ENCODE measurements around the gene TXNIP. TPM values are rescaled to one million over a fixed set of nuclear protein-coding genes. Genes with fewer than 3 reads are reported as not detected.

Gene TXNIP
- total and polyA plus RNA-seq, 2 donors from 2014 or later: 356 to 1,197 TPM

GRCh38 chr1:145962157-145963102 is 33.9 kb downstream of the TXNIP start:
- H3K27ac ChIP-seq (ENCODE audit: low read depth in 2 of 2, low read length in 2 of 2): peak overlapping the region in 1 of 2 donors; percentile 61
- H3K4me1 ChIP-seq (ENCODE audit: control insufficient read depth in 2 of 3, insufficient read depth in 2 of 3, low read depth in 1 of 3, low read length in 3 of 3): peaks cover 6 to 30% (median 8%) of the 10 kb centered on the region in 3 donors
- intact Hi-C loops (cut with DNase I): no loop called here
- H3K9ac ChIP-seq (ENCODE audit: low read length in 3 of 3): peak overlapping the region; percentile 38 to 59 (median 59)
- peak overlapping the region; percentile 73 to 75 (median 74) for H3K4me3 ChIP-seq (ENCODE audit: low read length in 3 of 3)
- H3K27me3 ChIP-seq (ENCODE audit: control insufficient read depth, insufficient read depth, low read length): no peaks in the 10 kb centered on the region
- H3K9me3 ChIP-seq (ENCODE audit: control insufficient read depth in 2 of 3, insufficient read depth in 1 of 3, low read length in 3 of 3): peaks cover 0 to under 1% (median 0%) of the 10 kb centered on the region in 3 donors
- DNase-seq (peak in 3 of 5 donors; percentile 58 to 86 (median 79)), FAIRE-seq (no peak)
- no peaks in the 10 kb centered on the region for H3K36me3 ChIP-seq (ENCODE audit: control insufficient read depth in 2 of 3, insufficient read depth in 3 of 3, low read length in 3 of 3)
- no peak for TF ChIP-seq CTCF (IDR thresholded peaks at IDR 0.05; ENCODE audit: borderline replicate concordance, extremely low read depth, insufficient read depth)

- no peaks in the 10 kb centered on the region for H3K27me3 ChIP-seq (ENCODE audit: control insufficient read depth, insufficient read depth, low read length)
- H3K9ac ChIP-seq (ENCODE audit: low read length in 3 of 3): peak overlapping the region; percentile 38 to 86 (median 59)
- H3K4me1 ChIP-seq (ENCODE audit: control insufficient read depth in 2 of 3, insufficient read depth in 2 of 3, low read depth in 1 of 3, low read length in 3 of 3): peaks cover 6 to 30% (median 15%) of the 10 kb centered on the region in 3 donors
- TF ChIP-seq CTCF (IDR thresholded peaks at IDR 0.05; ENCODE audit: borderline replicate concordance, extremely low read depth, insufficient read depth): no peak
- H3K36me3 ChIP-seq (ENCODE audit: control insufficient read depth in 2 of 3, insufficient read depth in 3 of 3, low read length in 3 of 3): no peaks in the 10 kb centered on the region
- H3K27ac ChIP-seq (ENCODE audit: low read depth in 2 of 2, low read length in 2 of 2): peak overlapping the region; percentile 77 to 86
- FAIRE-seq: no peak
- H3K4me3 ChIP-seq (ENCODE audit: low read length in 3 of 3): peak overlapping the region; percentile 73 to 75 (median 74)
- DNase-seq: peak; percentile 45 to 86 (median 73)
- intact Hi-C loops (cut with DNase I): no loop called here
- H3K9me3 ChIP-seq (ENCODE audit: control insufficient read depth in 2 of 3, insufficient read depth in 1 of 3, low read length in 3 of 3): no peaks in the 10 kb centered on the region
These were observed 34.8 kb downstream of the TXNIP start for GRCh38 chr1:145961425-145962156.

- peak overlapping the region; percentile 62 to 86 (median 72) for H3K9ac ChIP-seq (ENCODE audit: low read length in 3 of 3)
These were observed 35.3 kb downstream of the TXNIP start for GRCh38 chr1:145961109-145961424.

More at GRCh38 chr1:145961109-145961424, 35.3 kb downstream of the TXNIP start:
- Histone ChIP-seq H3K9me3 (ENCODE audit: control insufficient read depth in 2 of 3, insufficient read depth in 1 of 3, low read length in 3 of 3) (no peaks in the 10 kb centered on the region), H3K36me3 (ENCODE audit: control insufficient read depth in 2 of 3, insufficient read depth in 3 of 3, low read length in 3 of 3) (no peaks in the 10 kb centered on the region), H3K4me3 (ENCODE audit: low read length in 3 of 3) (peak overlapping the region; percentile 73 to 75 (median 74)), H3K27ac (ENCODE audit: low read depth in 2 of 2, low read length in 2 of 2) (peak overlapping the region; percentile 77 to 86), H3K4me1 (ENCODE audit: control insufficient read depth in 2 of 3, insufficient read depth in 2 of 3, low read depth in 1 of 3, low read length in 3 of 3) (peaks cover 6 to 30% (median 15%) of the 10 kb centered on the region in 3 donors), H3K27me3 (ENCODE audit: control insufficient read depth, insufficient read depth, low read length) (no peaks in the 10 kb centered on the region)
- no peak for TF ChIP-seq CTCF (IDR thresholded peaks at IDR 0.05; ENCODE audit: borderline replicate concordance, extremely low read depth, insufficient read depth)
- DNase-seq (no peak), FAIRE-seq (no peak)
- intact Hi-C loops (cut with DNase I): no loop called here

Measured in kidney (tissue), 14 donors.